ENCODE measurements around the gene PRPS1.
A peak's percentile ranks its signal among the peaks of the same experiment; 100 is the strongest.

PRPS1 gene

GRCh38 chrX:107691024-107691448 lies 62.7 kb downstream of the PRPS1 start (continued):
- TF ChIP-seq OSR1 (CRISPR knock-in tag; IDR thresholded peaks at IDR 0.05), result no peak

GRCh38 chrX:107699616-107700015 lies 71.3 kb downstream of the PRPS1 start:
- ATAC-seq, result no peak
- TF ChIP-seq ZFP3 (CRISPR knock-in tag; IDR thresholded peaks at IDR 0.05) (no peak), ZNF70 (CRISPR knock-in tag; IDR thresholded peaks at IDR 0.05) (no peak), BACH2 (CRISPR knock-in tag; IDR thresholded peaks at IDR 0.05; ENCODE audit: borderline replicate concordance) (no peak), POU6F1 (CRISPR knock-in tag; IDR thresholded peaks at IDR 0.05; ENCODE audit: borderline replicate concordance, low read depth) (no peak), ISL1 (CRISPR knock-in tag; IDR thresholded peaks at IDR 0.05) (no peak), ARNTL (CRISPR knock-in tag; IDR thresholded peaks at IDR 0.05; ENCODE audit: borderline replicate concordance, low read depth) (no peak), ZNF565 (CRISPR knock-in tag; conservative IDR thresholded peaks at IDR 0.05; ENCODE audit: low read depth) (no peak), TOX (CRISPR knock-in tag; IDR thresholded peaks at IDR 0.05; ENCODE audit: borderline replicate concordance) (no peak), ESRRG (CRISPR knock-in tag; IDR thresholded peaks at IDR 0.05) (no peak), CSRNP3 (CRISPR knock-in tag; IDR thresholded peaks at IDR 0.05) (no peak), OSR1 (CRISPR knock-in tag; IDR thresholded peaks at IDR 0.05) (no peak), CREB5 (CRISPR knock-in tag; IDR thresholded peaks at IDR 0.05; ENCODE audit: low read depth) (no peak), TCF4 (CRISPR knock-in tag; IDR thresholded peaks at IDR 0.05; ENCODE audit: borderline replicate concordance) (no peak), ZNF8 (CRISPR knock-in tag; IDR thresholded peaks at IDR 0.05) (no peak), PATZ1 (CRISPR knock-in tag; IDR thresholded peaks at IDR 0.05; ENCODE audit: borderline replicate concordance) (no peak), ZFP30 (CRISPR knock-in tag; IDR thresholded peaks at IDR 0.05) (no peak)

GRCh38 chrX:107700317-107700774 lies 72.0 kb downstream of the PRPS1 start:
- TF ChIP-seq ZFP3 (CRISPR knock-in tag; IDR thresholded peaks at IDR 0.05) (no peak), GLIS3 (CRISPR knock-in tag; IDR thresholded peaks at IDR 0.05) (no peak), ZC3H10 (CRISPR knock-in tag; IDR thresholded peaks at IDR 0.05) (no peak), ISL1 (CRISPR knock-in tag; IDR thresholded peaks at IDR 0.05) (no peak), TSHZ2 (CRISPR knock-in tag; IDR thresholded peaks at IDR 0.05) (no peak), PATZ1 (CRISPR knock-in tag; IDR thresholded peaks at IDR 0.05; ENCODE audit: borderline replicate concordance) (no peak), OSR1 (CRISPR knock-in tag; IDR thresholded peaks at IDR 0.05) (no peak), ZNF70 (CRISPR knock-in tag; IDR thresholded peaks at IDR 0.05) (no peak), TOX (CRISPR knock-in tag; IDR thresholded peaks at IDR 0.05; ENCODE audit: borderline replicate concordance) (no peak), BACH2 (CRISPR knock-in tag; IDR thresholded peaks at IDR 0.05; ENCODE audit: borderline replicate concordance) (no peak), SNAI2 (CRISPR knock-in tag; IDR thresholded peaks at IDR 0.05) (no peak), RARB (CRISPR knock-in tag; IDR thresholded peaks at IDR 0.05) (no peak), ZNF8 (CRISPR knock-in tag; IDR thresholded peaks at IDR 0.05) (no peak), ARNTL (CRISPR knock-in tag; IDR thresholded peaks at IDR 0.05; ENCODE audit: borderline replicate concordance, low read depth) (no peak), CREB5 (CRISPR knock-in tag; IDR thresholded peaks at IDR 0.05; ENCODE audit: low read depth) (no peak), ESRRG (CRISPR knock-in tag; IDR thresholded peaks at IDR 0.05) (no peak), PPARA (CRISPR knock-in tag; IDR thresholded peaks at IDR 0.05; ENCODE audit: borderline replicate concordance) (no peak)
- peak; percentile 65 for ATAC-seq
